Measurements from ENCODE around the gene DYDC1.

DNA sequence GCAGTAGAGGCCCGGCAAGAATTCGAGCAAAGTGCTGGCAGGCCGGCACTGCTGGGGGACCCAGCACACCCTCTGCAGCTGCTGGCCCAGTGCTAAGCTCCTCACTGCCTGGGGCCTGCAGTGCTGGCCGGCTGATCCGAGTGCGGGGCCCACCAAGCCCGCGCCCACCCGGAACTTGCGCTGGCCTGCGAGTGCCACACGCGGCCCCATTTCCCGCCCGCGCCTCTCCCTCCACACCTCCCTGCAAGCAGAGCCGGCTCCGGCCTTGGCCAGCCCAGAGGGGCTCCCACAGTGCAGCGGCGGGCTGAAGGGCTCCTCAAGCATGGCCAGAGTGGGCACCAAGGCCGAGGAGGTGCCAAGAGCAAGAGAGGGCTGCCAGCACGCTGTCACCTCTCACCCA is 3.1 kb upstream of the DYDC1 start:
- TF ChIP-seq, protein P1, sequence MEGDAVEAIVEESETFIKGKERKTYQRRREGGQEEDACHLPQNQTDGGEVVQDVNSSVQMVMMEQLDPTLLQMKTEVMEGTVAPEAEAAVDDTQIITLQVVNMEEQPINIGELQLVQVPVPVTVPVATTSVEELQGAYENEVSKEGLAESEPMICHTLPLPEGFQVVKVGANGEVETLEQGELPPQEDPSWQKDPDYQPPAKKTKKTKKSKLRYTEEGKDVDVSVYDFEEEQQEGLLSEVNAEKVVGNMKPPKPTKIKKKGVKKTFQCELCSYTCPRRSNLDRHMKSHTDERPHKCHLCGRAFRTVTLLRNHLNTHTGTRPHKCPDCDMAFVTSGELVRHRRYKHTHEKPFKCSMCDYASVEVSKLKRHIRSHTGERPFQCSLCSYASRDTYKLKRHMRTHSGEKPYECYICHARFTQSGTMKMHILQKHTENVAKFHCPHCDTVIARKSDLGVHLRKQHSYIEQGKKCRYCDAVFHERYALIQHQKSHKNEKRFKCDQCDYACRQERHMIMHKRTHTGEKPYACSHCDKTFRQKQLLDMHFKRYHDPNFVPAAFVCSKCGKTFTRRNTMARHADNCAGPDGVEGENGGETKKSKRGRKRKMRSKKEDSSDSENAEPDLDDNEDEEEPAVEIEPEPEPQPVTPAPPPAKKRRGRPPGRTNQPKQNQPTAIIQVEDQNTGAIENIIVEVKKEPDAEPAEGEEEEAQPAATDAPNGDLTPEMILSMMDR (IDR thresholded peaks at IDR 0.05): no peak
- no peak for TF ChIP-seq POLR2A (IDR thresholded peaks at IDR 0.05)

Data from heart left ventricle (tissue), 13 donors.